NCI-H345 treated with DMSO at 0.1 percent for 48 hours (cell line): Measurements from ENCODE around the gene ZZZ3.
"Not testable (repeated sequence)": the region's sequence is repeated elsewhere in the genome, so short reads cannot be mapped to it uniquely, and the experiment has no call there.

Source experiments
- DNase-seq: peaks from one replicate; lab custom pipeline; 2025; ENCODE audit not compliant: unreplicated experiment; lab: John Stamatoyannopoulos, UW

The ZZZ3 gene

GRCh38 chr1:77671836-77672235 lies 10.6 kb downstream of the ZZZ3 start:
- no peak for DNase-seq

- no peak for DNase-seq
Observed at GRCh38 chr1:77670330-77670729, 12.1 kb downstream of the ZZZ3 start.

DNA sequence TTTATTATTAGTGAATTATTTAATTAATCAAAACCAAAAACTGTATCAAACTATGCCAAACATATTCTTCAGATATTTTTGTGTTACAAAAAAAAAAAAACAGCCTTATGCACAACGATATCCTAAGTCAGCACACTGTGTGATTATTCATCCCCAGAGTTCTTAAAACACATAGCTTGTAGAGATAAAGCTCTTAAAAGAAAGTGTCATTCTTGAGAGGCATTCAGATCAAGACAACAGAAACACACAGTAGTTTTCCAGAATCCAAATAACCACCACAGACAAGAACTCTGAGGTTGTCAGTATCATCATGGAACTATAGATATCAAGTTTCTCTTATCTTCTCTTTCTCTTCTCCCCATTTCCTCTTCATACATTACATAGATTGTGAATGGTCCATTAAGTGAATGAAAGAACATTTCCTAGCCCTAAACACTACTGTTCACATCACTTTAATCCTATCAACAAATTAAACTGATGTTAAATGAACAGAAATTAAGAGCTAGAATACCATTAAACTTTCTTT lies 13.5 kb downstream of the ZZZ3 start:
- no peak for DNase-seq

DNA sequence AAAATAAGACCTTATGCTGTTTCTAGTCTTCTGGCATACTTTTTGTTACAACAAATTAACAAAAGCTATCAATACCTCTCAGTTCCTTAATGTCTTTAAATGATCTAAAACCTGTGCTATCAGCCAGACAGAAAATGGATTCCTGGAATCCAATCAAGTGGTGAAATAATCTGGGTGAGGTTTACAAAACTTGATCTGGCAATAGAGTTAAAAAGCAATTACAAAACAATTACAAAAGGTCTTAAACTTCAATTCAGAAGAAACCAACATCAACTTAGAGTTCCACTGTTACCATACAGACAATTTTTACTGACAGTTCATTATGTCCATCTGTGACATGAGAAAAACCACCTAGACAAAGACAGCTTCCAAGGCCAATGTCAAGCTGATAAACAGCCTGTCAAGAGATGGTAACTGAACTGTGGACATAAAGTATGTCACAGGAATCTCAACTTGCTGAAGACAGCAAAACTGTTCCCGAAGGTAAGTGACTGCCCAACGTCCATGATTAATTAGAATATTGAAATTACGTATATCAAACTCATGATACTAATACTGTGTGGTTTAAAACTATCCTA lies 17.4 kb downstream of the ZZZ3 start:
- no peak for DNase-seq

DNA sequence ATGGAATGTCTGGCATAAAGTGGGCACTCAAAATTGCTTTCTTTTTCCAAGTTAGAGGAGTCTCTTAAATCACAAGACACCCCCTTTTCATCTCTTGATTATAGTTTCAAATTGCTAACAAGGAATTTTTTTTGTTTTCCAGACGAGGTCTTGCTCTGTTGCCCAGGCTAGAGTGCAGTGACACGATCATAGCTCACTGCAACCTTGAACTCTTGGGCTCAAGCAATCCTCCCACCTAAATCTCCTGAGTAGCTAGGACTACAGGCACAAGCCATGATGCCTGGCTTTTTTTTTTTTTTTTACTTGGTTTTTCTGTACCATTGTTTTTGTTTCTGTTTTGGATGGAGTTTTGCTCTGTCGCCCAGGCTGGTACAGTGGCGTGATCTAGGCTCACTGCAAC lies 20.8 kb downstream of the ZZZ3 start:
- DNase-seq = no peak

DNA sequence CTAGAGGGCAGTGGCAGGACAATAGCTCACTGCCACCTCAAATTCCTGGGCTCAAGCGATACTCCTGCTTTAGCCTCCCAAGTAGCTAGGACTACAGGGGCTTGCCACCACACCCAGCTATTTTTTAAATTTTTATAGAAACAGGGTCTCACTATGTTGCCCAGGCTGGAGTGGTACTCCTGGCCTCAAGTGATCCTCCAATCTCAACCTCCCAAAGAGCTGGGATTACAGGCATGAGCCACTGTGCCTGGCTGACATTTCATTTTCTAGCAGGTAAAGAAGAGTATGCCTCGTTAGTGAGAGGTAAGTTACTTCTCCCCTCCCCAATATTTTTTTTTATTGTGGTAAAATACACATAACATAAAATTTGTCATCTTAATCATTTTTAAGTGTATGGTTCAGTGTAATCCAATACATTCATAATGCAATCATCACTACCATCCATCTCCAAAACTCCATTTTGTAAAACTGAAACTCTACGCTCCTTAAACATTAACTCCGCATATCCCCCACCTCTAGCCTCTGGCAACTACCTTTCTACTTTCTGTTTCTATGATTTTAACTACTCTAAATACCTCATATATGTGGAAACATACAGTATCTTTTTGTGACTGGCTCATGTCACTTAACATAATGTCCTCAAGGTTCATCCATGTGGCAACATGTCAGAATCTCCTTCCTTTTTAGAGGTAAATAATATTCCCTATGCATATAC lies 22.4 kb downstream of the ZZZ3 start:
- DNase-seq = no peak

GRCh38 chr1:77658271-77658670 lies 24.2 kb downstream of the ZZZ3 start:
- DNase-seq = no peak

DNA sequence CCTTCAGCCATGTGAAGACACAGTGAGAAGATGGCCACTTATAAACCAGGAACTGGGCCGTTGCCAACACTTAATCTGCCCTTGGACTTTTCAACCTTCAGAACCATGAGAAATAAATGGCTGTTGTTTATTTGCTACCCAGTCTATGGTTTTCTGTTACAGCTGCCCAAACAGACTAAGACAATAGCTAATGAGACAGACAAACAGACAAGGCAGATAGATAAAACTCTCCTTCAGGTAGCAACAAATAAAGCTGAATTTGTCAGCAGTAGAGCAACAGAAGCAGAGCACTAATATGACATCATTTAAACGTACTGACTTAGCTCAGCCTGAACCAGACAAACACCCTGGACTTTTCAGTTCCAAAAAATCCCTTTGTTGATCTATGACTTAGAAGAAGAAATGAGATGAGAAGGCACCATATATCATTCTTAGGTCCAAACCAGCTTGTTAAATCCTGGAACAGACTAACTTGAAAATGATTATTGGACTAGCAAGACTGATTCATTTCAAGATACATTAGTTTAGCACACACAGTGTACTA lies 27.0 kb downstream of the ZZZ3 start:
- DNase-seq = peak; percentile 68

DNA sequence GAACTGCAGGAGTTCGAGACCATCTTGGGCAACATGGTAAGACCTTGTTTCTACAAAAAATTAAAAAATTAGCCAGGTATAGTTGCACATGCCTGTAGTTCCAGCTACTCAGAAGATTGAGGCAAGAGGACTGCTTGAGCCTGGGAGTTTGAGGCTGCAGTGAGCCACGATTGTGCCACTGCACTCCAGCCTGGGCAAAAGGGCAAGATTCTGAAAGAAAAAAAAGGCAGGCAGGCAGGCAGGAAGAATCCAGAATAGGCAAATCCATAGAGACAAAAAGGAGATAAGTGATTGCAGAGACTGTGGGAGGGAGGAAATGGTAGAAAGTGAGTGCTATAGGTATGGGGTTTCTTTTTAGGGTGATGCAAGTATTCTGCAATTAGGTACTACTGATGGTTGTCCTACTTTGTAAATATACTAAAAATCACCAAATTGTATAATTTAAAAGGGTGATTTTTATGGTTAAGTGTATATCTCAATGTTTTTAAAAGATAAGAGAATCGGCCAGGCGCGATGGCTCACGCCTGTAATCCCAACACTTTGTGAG lies 29.4 kb downstream of the ZZZ3 start:
- no peak for DNase-seq

GRCh38 chr1:77652268-77652667 lies 30.2 kb downstream of the ZZZ3 start:
- no peak for DNase-seq

- DNase-seq = no peak
Observed at GRCh38 chr1:77649127-77649526, 33.3 kb downstream of the ZZZ3 start.

DNA sequence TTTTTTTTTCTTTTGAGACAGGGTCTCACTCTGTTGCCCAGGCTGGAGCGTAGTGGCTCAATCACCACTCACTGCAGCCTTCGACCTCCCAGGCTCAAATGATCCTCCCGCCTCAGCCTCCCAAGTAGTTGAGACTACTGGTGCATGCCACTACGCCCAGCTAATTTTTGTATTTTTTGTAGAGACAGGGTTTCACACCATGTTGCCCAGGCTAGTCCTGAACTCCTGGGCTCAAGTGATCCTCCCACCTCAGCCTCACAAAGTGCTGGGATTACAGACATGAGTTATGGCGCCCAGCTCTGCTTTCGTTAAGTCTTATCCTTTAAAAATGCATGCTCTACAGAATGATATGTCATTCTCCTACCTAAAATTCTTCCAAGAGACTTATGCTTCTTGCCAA lies 36.2 kb downstream of the ZZZ3 start:
- DNase-seq = not testable (repeated sequence)

GRCh38 chr1:77643456-77643855 lies 39.0 kb downstream of the ZZZ3 start:
- DNase-seq = no peak

- no peak for DNase-seq
Observed at GRCh38 chr1:77642941-77643340, 39.5 kb downstream of the ZZZ3 start.

DNA sequence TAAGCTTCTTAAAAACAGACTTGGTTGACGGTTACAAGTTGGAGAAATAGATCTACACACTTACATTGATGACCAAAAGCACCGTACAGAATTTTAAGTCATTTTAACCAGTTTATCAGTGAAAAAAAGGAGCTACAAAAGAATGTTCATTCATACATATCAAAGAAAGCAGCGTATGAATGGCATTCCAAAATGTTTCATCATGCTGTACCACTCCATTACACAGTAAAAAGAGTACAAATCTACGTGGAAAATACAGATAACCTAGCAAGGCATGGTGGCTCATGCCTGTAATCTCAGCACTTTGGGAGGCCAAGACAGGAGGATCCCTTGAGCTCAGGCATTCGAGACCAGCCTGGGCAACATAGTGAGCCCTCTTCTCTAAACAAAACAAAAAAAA lies 40.3 kb downstream of the ZZZ3 start:
- no peak for DNase-seq

GRCh38 chr1:77639557-77640069 lies 42.8 kb downstream of the ZZZ3 start:
- no peak for DNase-seq

DNA sequence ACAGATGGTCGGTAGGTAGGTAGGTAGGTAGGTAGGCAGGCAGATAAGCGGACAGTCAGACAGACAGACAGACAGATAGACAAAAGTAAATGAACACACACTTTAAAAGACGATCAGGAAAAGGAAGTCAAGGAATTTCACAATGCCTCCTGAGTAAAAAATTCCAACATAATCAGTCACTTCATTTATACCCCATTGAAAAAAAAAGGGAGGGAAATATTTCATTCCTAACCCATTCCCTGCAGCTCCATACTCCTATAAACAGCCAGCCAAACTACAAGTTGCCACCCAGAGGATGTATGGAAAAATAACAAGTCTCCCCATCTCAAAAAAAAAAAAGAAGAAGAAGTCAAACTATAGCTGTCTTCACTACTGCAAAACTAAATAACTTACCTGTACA lies 43.4 kb downstream of the ZZZ3 start:
- no peak for DNase-seq

DNA sequence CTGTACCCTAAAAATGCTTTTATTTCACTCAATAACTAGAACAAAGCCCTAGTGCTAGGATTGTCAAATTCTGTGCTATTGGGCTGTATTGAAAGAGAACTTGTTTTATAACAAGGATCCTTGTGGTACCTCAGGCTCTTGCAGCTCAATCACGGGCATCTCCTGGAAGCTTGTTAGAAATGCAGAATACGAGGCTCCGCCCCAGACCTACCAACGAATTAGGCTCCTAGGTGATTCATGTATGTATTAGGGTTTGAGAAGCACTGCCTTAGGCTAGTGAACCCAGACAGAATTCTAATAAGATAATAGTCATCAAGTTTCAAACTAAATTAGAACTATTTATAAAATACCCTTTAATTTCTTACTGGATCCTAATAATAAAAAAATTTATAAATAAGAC lies 45.6 kb downstream of the ZZZ3 start:
- no peak for DNase-seq
